Measurements from ENCODE around the gene RXRB.

RXRB gene

GRCh38 chr6:33164665-33165373, 35.6 kb downstream of the RXRB start:
- no peaks in the 10 kb centered on the region for H3F3A ChIP-seq (ENCODE audit: control insufficient read depth, insufficient read depth)
- H4K20me1 ChIP-seq (ENCODE audit: control insufficient read depth, insufficient read depth, low read depth, low read length), result no peaks in the 10 kb centered on the region
- no peak overlapping the region for H3K4me2 ChIP-seq (ENCODE audit: low read length)
- no peaks in the 10 kb centered on the region for H3K9me3 ChIP-seq (ENCODE audit: control insufficient read depth, insufficient read depth, low read length)
- peaks cover 23% of the 10 kb centered on the region for H3K4me1 ChIP-seq (ENCODE audit: control insufficient read depth, low read length)
- H3K36me3 ChIP-seq (ENCODE audit: control insufficient read depth, low read length), result no peaks in the 10 kb centered on the region
- H3K27ac ChIP-seq (ENCODE audit: low read depth, low read length), result no peak overlapping the region
- H3K9me2 ChIP-seq (replicated peaks; ENCODE audit: control insufficient read depth, low read length), result no peaks in the 10 kb centered on the region
- TF ChIP-seq CTCF (IDR thresholded peaks at IDR 0.05; ENCODE audit: low read depth, low read length, poor library complexity, severe bottlenecking), result no peak
- no peak for TF ChIP-seq EZH2phosphoT487 (IDR thresholded peaks at IDR 0.05; ENCODE audit: borderline replicate concordance, low read length)
- H3K79me2 ChIP-seq (ENCODE audit: control insufficient read depth, low read length), result no peaks in the 10 kb centered on the region
- H3K27me3 ChIP-seq (ENCODE audit: control insufficient read depth, low read length), result 0 out of 2 replicates have a peak, but pooled peaks cover 3% of the 10 kb centered on the region
- H3K4me3 ChIP-seq (ENCODE audit: low read length), result no peak overlapping the region

- no peaks in the 10 kb centered on the region for H3K36me3 ChIP-seq (ENCODE audit: control insufficient read depth, low read length)
- peaks cover 23% of the 10 kb centered on the region for H3K4me1 ChIP-seq (ENCODE audit: control insufficient read depth, low read length)
- no peaks in the 10 kb centered on the region for H3K9me3 ChIP-seq (ENCODE audit: control insufficient read depth, insufficient read depth, low read length)
- no peak for TF ChIP-seq EZH2phosphoT487 (IDR thresholded peaks at IDR 0.05; ENCODE audit: borderline replicate concordance, low read length)
- TF ChIP-seq CTCF (IDR thresholded peaks at IDR 0.05; ENCODE audit: low read depth, low read length, poor library complexity, severe bottlenecking), result no peak
- no peaks in the 10 kb centered on the region for H3K79me2 ChIP-seq (ENCODE audit: control insufficient read depth, low read length)
- H3K4me2 ChIP-seq (ENCODE audit: low read length), result no peak overlapping the region
- no peaks in the 10 kb centered on the region for H4K20me1 ChIP-seq (ENCODE audit: control insufficient read depth, insufficient read depth, low read depth, low read length)
- H3K4me3 ChIP-seq (ENCODE audit: low read length), result no peak overlapping the region
- no peak overlapping the region for H3K27ac ChIP-seq (ENCODE audit: low read depth, low read length)
- H3K9me2 ChIP-seq (replicated peaks; ENCODE audit: control insufficient read depth, low read length), result no peaks in the 10 kb centered on the region
- H3F3A ChIP-seq (ENCODE audit: control insufficient read depth, insufficient read depth), result no peaks in the 10 kb centered on the region
- 0 out of 2 replicates have a peak, but pooled peaks cover 3% of the 10 kb centered on the region for H3K27me3 ChIP-seq (ENCODE audit: control insufficient read depth, low read length)
Observed at GRCh38 chr6:33164176-33164575, 36.3 kb downstream of the RXRB start.

- H3K36me3 ChIP-seq (ENCODE audit: control insufficient read depth, low read length), result no peaks in the 10 kb centered on the region
- no peak overlapping the region for H3K27ac ChIP-seq (ENCODE audit: low read depth, low read length)
- no peaks in the 10 kb centered on the region for H3K9me2 ChIP-seq (replicated peaks; ENCODE audit: control insufficient read depth, low read length)
- H3K79me2 ChIP-seq (ENCODE audit: control insufficient read depth, low read length), result no peaks in the 10 kb centered on the region
- H3F3A ChIP-seq (ENCODE audit: control insufficient read depth, insufficient read depth), result no peaks in the 10 kb centered on the region
- H3K4me1 ChIP-seq (ENCODE audit: control insufficient read depth, low read length), result peaks cover 23% of the 10 kb centered on the region
- no peak for TF ChIP-seq EZH2phosphoT487 (IDR thresholded peaks at IDR 0.05; ENCODE audit: borderline replicate concordance, low read length)
- TF ChIP-seq CTCF (IDR thresholded peaks at IDR 0.05; ENCODE audit: low read depth, low read length, poor library complexity, severe bottlenecking), result no peak
- 0 out of 2 replicates have a peak, but pooled peaks cover 3% of the 10 kb centered on the region for H3K27me3 ChIP-seq (ENCODE audit: control insufficient read depth, low read length)
- H3K9me3 ChIP-seq (ENCODE audit: control insufficient read depth, insufficient read depth, low read length), result no peaks in the 10 kb centered on the region
- H3K4me2 ChIP-seq (ENCODE audit: low read length), result no peak overlapping the region
- no peak overlapping the region for H3K4me3 ChIP-seq (ENCODE audit: low read length)
- H4K20me1 ChIP-seq (ENCODE audit: control insufficient read depth, insufficient read depth, low read depth, low read length), result no peaks in the 10 kb centered on the region
Observed at GRCh38 chr6:33163540-33163939, 36.9 kb downstream of the RXRB start.
